ENCODE data around the gene PCDHB4.
"Not testable (repeated sequence)": the region's sequence is repeated elsewhere in the genome, so short reads cannot be mapped to it uniquely, and the experiment has no call there.

PCDHB4 gene

DNA sequence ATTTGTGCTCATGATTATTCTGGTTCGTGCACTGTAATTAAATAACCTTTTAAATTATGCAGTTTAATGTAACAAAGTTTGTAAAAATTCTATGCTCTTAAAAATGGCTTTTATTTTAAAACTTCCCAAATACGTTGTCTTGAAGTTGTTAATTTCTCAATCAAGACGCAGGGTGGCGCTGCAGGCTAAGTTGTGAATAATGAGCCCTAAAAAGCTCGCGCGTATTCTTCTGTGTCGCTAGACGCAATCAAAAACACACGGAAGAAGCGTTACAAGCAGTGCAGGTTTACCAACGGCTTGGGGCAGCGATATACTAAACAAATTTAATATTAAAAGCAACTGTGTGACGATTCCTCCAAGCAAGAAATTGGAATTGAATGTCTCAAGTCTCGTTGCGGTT is at the start of gene PCDHB4:
TSS of gene PCDHB4 (plus strand) at position 256 of the 400 bp plus-strand sequence. CDS start 181 bp downstream, outside the sequence.
- no peak for DNase-seq (ENCODE audit: extremely low read depth in 1 of 2, low read depth in 1 of 2)

- no peak for DNase-seq (ENCODE audit: extremely low read depth in 1 of 2, low read depth in 1 of 2)
These were observed 43.8 kb upstream of the PCDHB4 start for GRCh38 chr5:141077826-141078225.

- no peak for DNase-seq (ENCODE audit: extremely low read depth in 1 of 2, low read depth in 1 of 2)
These were observed 39.4 kb upstream of the PCDHB4 start for GRCh38 chr5:141082228-141082627.

GRCh38 chr5:141084487-141084989 is 37.1 kb upstream of the PCDHB4 start:
- no peak for DNase-seq (ENCODE audit: extremely low read depth in 1 of 2, low read depth in 1 of 2)

DNA sequence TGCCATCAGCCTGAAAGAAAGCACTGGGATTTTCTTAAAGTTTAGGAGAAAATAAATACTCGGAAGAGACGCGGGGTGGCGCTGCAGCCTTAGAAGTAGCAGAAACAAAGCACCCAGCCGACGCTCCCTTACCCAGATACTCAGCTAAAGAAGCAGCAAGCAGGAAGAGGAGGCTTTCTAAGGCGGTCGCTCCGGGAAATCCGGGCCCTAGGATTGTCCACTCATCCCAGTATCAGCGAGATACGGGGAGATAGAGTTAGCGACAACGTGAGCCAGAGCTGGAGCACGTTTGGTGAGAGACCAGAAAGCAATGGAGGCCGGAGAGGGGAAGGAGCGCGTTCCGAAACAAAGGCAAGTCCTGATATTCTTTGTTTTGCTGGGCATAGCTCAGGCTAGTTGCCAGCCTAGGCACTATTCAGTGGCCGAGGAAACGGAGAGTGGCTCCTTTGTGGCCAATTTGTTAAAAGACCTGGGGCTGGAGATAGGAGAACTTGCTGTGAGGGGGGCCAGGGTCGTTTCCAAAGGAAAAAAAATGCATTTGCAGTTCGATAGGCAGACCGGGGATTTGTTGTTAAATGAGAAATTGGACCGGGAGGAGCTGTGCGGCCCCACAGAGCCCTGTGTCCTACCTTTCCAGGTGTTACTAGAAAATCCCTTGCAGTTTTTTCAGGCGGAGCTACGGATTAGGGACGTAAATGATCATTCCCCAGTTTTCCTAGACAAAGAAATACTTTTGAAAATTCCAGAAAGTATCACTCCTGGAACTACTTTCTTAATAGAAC is 26.9 kb upstream of the PCDHB4 start, which contains the start of gene PCDHB2:
TSS of gene PCDHB2 (plus strand) at position 135 of the 782 bp plus-strand sequence. CDS start at position 311, 176 bp downstream.
- DNase-seq (ENCODE audit: extremely low read depth in 1 of 2, low read depth in 1 of 2) = no peak

- no peak for DNase-seq (ENCODE audit: extremely low read depth in 1 of 2, low read depth in 1 of 2)
These were observed 26.4 kb upstream of the PCDHB4 start for GRCh38 chr5:141095263-141095641.

DNA sequence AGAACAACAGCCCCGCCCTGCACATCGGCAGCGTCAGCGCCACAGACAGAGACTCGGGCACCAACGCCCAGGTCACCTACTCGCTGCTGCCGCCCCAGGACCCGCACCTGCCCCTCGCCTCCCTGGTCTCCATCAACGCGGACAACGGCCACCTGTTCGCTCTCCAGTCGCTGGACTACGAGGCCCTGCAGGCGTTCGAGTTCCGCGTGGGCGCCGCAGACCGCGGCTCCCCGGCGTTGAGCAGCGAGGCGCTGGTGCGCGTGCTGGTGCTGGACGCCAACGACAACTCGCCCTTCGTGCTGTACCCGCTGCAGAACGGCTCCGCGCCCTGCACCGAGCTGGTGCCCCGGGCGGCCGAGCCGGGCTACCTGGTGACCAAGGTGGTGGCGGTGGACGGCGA is 25.4 kb upstream of the PCDHB4 start:
- DNase-seq (ENCODE audit: extremely low read depth in 1 of 2, low read depth in 1 of 2) = not testable (repeated sequence)

GRCh38 chr5:141096586-141096985 is 25.0 kb upstream of the PCDHB4 start:
- DNase-seq (ENCODE audit: extremely low read depth in 1 of 2, low read depth in 1 of 2) = not testable (repeated sequence)

DNA sequence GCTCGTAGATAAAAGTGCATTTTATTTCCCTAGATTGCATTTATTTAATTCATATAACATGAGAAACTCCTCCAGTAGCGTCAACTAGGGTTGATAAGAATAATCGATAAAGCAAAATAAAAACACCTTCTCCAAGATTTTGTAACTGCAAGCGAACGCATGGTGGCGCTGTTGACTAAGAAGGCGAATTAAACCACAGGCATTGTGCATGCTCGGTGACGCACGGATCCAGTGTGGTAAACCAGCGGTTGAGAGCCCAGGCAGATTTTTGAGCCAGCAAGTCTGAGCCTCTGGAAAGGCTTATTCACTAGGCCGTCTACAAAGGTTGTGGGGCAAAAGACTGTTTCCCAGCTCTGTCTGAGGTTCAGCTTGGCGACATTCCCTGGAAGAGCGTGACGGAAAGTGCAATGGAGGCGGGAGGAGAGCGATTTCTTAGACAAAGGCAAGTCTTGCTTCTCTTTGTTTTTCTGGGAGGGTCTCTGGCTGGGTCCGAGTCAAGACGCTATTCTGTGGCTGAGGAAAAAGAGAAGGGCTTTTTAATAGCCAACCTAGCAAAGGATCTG is 21.3 kb upstream of the PCDHB4 start, which contains the start of gene PCDHB3:
TSS of gene PCDHB3 (plus strand) at position 231 of the 563 bp plus-strand sequence. CDS start at position 408, 177 bp downstream.
- DNase-seq (ENCODE audit: extremely low read depth in 1 of 2, low read depth in 1 of 2) = no peak

DNA sequence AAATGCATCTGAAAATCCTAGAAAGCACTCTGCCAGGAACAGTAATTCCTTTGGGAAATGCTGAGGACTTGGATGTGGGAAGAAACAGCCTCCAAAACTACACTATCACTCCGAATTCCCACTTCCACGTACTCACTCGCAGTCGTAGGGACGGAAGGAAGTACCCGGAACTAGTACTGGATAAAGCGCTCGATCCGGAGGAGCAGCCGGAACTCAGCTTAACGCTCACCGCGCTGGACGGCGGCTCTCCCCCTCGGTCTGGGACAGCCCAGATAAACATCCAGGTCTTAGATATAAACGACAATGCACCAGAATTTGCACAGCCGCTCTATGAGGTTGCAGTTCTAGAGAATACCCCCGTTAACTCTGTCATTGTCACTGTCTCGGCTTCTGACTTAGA is 20.6 kb upstream of the PCDHB4 start:
- no peak for DNase-seq (ENCODE audit: extremely low read depth in 1 of 2, low read depth in 1 of 2)

- DNase-seq (ENCODE audit: extremely low read depth in 1 of 2, low read depth in 1 of 2) = not testable (repeated sequence)
These were observed 19.5 kb upstream of the PCDHB4 start for GRCh38 chr5:141102070-141102469.

DNA sequence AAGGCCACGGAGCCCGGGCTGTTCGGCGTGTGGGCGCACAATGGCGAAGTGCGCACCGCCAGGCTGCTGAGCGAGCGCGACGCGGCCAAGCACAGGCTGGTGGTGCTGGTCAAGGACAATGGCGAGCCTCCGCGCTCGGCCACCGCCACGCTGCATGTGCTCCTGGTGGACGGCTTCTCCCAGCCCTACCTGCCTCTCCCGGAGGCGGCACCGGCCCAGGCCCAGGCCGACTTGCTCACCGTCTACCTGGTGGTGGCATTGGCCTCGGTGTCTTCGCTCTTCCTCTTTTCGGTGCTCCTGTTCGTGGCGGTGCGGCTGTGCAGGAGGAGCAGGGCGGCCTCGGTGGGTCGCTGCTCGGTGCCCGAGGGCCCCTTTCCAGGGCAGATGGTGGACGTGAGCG is 19.1 kb upstream of the PCDHB4 start:
- DNase-seq (ENCODE audit: extremely low read depth in 1 of 2, low read depth in 1 of 2) = not testable (repeated sequence)

DNA sequence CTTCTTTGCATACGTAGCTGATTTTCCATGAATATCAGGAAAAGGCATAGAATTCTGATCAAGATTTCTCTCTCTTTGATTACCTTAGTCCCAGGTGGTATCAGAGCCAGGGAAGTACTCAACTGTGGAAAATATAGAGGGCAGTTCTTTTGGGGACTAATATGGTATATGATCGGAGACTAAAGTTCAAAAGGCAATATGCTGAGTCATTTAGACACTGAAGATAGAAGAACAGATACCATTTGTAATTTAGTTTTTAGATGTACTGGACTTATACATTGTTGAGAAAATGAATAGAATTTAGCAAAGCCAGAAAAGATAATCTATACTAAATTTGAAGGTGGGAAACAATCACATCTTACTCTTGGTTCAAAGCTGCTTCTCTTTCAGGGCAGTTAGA is 16.3 kb upstream of the PCDHB4 start:
- DNase-seq (ENCODE audit: extremely low read depth in 1 of 2, low read depth in 1 of 2) = no peak

- DNase-seq (ENCODE audit: extremely low read depth in 1 of 2, low read depth in 1 of 2) = no peak
These were observed 2.4 kb upstream of the PCDHB4 start for GRCh38 chr5:141119250-141119649.

GRCh38 chr5:141121985-141122384 is 367 bp downstream of the PCDHB4 start:
- no peak for DNase-seq (ENCODE audit: extremely low read depth in 1 of 2, low read depth in 1 of 2)

DNA sequence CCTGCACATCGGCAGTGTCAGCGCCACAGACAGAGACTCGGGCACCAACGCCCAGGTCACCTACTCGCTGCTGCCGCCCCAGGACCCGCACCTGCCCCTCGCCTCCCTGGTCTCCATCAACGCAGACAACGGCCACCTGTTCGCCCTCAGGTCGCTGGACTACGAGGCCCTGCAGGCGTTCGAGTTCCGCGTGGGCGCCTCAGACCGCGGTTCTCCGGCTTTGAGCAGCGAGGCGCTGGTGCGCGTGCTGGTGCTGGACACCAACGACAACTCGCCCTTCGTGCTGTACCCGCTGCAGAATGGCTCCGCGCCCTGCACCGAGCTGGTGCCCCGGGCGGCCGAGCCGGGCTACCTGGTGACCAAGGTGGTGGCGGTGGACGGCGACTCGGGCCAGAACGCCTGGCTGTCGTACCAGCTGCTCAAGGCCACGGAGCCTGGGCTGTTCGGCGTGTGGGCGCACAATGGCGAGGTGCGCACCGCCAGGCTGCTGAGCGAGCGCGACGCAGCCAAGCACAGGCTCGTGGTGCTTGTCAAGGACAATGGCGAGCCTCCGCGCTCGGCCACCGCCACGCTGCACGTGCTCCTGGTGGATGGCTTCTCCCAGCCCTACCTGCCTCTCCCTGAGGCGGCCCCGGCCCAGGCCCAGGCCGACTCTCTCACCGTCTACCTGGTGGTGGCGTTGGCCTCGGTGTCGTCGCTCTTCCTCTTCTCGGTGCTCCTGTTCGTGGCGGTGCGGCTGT is 1.9 kb downstream of the PCDHB4 start:
- DNase-seq (ENCODE audit: extremely low read depth in 1 of 2, low read depth in 1 of 2) = not testable (repeated sequence)

- no peak for DNase-seq (ENCODE audit: extremely low read depth in 1 of 2, low read depth in 1 of 2)
These were observed 5.7 kb downstream of the PCDHB4 start for GRCh38 chr5:141127305-141127704.

DNA sequence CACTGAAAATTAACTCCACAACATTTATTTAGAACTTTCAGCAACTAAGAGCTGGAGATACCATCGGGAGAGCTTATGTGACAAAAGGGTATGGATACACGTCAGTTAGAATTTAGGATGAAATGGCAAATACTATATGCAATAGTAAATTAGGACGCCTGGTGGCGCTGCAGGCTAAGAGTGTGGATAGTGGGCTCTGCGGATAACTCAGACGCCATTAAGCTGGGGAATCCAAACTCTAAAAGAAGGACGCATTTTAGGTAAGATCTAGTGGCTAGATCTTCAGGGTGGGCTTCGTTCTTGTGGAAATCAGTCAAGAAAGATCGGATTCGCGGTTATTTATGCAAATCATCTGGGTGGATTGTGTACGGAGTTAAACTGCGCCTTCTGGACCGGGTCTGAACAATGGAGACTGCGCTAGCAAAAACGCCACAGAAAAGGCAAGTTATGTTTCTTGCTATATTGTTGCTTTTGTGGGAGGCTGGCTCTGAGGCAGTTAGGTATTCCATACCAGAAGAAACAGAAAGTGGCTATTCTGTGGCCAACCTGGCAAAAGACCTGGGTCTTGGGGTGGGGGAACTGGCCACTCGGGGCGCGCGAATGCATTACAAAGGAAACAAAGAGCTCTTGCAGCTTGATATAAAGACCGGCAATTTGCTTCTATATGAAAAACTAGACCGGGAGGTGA is 13.6 kb downstream of the PCDHB4 start, which contains the start of gene PCDHB5:
TSS of gene PCDHB5 (plus strand) at position 177 of the 688 bp plus-strand sequence. CDS start at position 406, 229 bp downstream.
- DNase-seq (ENCODE audit: extremely low read depth in 1 of 2, low read depth in 1 of 2) = no peak

DNA sequence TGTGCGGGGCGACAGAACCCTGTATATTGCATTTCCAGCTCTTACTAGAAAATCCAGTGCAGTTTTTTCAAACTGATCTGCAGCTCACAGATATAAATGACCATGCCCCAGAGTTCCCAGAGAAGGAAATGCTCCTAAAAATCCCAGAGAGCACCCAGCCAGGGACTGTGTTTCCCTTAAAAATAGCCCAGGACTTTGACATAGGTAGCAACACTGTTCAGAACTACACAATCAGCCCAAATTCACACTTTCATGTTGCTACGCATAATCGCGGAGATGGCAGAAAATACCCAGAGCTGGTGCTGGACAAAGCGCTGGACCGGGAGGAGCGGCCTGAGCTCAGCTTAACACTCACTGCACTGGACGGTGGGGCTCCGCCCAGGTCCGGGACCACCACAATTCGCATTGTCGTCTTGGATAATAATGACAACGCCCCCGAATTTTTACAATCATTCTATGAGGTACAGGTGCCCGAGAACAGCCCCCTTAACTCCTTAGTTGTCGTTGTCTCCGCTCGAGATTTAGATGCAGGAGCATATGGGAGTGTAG is 14.2 kb downstream of the PCDHB4 start:
- DNase-seq (ENCODE audit: extremely low read depth in 1 of 2, low read depth in 1 of 2) = no peak

DNA sequence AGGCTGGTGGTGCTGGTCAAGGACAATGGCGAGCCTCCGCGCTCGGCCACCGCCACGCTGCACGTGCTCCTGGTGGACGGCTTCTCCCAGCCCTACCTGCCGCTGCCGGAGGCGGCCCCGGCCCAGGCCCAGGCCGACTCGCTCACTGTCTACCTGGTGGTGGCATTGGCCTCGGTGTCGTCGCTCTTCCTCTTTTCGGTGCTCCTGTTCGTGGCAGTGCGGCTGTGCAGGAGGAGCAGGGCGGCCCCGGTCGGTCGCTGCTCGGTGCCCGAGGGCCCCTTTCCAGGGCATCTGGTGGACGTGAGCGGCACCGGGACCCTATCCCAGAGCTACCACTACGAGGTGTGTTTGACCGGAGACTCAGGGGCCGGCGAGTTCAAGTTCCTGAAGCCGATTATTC is 15.7 kb downstream of the PCDHB4 start:
- DNase-seq (ENCODE audit: extremely low read depth in 1 of 2, low read depth in 1 of 2) = not testable (repeated sequence)

All from activated CD8-positive, alpha-beta memory T cell treated with anti-CD3 and anti-CD28 coated beads for 1 hour (primary cell).